HepG2 (cell line): Measurements from ENCODE around the gene ENPP7. TPM values are rescaled to one million over a fixed set of nuclear protein-coding genes. Genes with fewer than 3 reads are reported as not detected.

Experiments used
- ADNP ChIP-seq: sonication (generic); formaldehyde crosslinking; IDR thresholded peaks from 2 replicates; pipeline ENCODE4 v1.4.0; 2020; ENCODE audit warnings: missing genetic modification reagents
- CBFB ChIP-seq: sonication (generic); formaldehyde crosslinking; IDR thresholded peaks from 2 replicates; pipeline ENCODE4 v1.4.0; 2020; ENCODE audit warnings: missing genetic modification reagents
- CTCF ChIP-seq: sonication (generic); formaldehyde crosslinking; IDR thresholded peaks from 2 replicates; pipeline ENCODE4 v1.5.0; 2020; ENCODE audit warnings: mild to moderate bottlenecking, missing genetic modification reagents, moderate library complexity
- DRAP1 ChIP-seq: IDR thresholded peaks from 2 replicates; pipeline ENCODE4 v1.6.1; 2016; ENCODE audit warnings: missing genetic modification reagents, missing compliant biosample characterization
- FOXO4 ChIP-seq: sonication (generic); formaldehyde crosslinking; conservative IDR thresholded peaks from 2 replicates; pipeline ENCODE4 v1.8.1; 2023; ENCODE audit warnings: missing genetic modification reagents
- HDAC1 ChIP-seq: sonication (generic); formaldehyde crosslinking; IDR thresholded peaks from 2 replicates; pipeline ENCODE4 v1.5.1; 2020; ENCODE audit warnings: mild to moderate bottlenecking, missing genetic modification reagents
- HOXA5 ChIP-seq: sonication (generic); formaldehyde crosslinking; IDR thresholded peaks from 2 replicates; pipeline ENCODE4 v1.4.0; 2020; ENCODE audit warnings: missing genetic modification reagents
- IKZF5 ChIP-seq: IDR thresholded peaks from 2 replicates; pipeline ENCODE4 v1.6.1; 2018; ENCODE audit warnings: missing genetic modification reagents, mild to moderate bottlenecking, missing compliant biosample characterization
- ISL2 ChIP-seq: sonication (generic); formaldehyde crosslinking; IDR thresholded peaks from 2 replicates; pipeline ENCODE4 v1.5.0; 2020; ENCODE audit warnings: missing genetic modification reagents
- KDM3A ChIP-seq: IDR thresholded peaks from 2 replicates; pipeline ENCODE4 v1.6.1; 2018; ENCODE audit warnings: low read depth, missing compliant biosample characterization
- KLF9 ChIP-seq: IDR thresholded peaks from 2 replicates; pipeline ENCODE4 v1.6.1; 2016; ENCODE audit warnings: low read depth
- NFIC ChIP-seq: IDR thresholded peaks from 2 replicates; pipeline ENCODE4 v1.6.1; 2012; ENCODE audit warnings: mild to moderate bottlenecking, low read length, inconsistent platforms
- NFRKB ChIP-seq: fragments of 450-650 bp; IDR thresholded peaks from 2 replicates; pipeline ENCODE4 v1.6.1; 2017
- NFYC ChIP-seq: IDR thresholded peaks from 2 replicates; pipeline ENCODE4 v1.6.1; 2016; ENCODE audit warnings: missing genetic modification reagents, missing compliant biosample characterization
- RAD21 ChIP-seq: fragments of 450-650 bp; formaldehyde crosslinking; IDR thresholded peaks from 2 replicates; pipeline ENCODE4 v1.5.0; 2020; ENCODE audit warnings: mild to moderate bottlenecking
- SP140L ChIP-seq: sonication (generic); formaldehyde crosslinking; IDR thresholded peaks from 2 replicates; pipeline ENCODE4 v1.4.0; 2020; ENCODE audit warnings: missing genetic modification reagents, borderline replicate concordance
- ZBTB39 ChIP-seq: sonication (generic); formaldehyde crosslinking; IDR thresholded peaks from 2 replicates; pipeline ENCODE4 v1.5.0; 2020; ENCODE audit warnings: missing genetic modification reagents
- ZFP82 ChIP-seq: sonication (generic); formaldehyde crosslinking; IDR thresholded peaks from 2 replicates; pipeline ENCODE4 v1.5.1; 2020; ENCODE audit warnings: mild to moderate bottlenecking, missing genetic modification reagents, borderline replicate concordance
- ZKSCAN8 ChIP-seq: IDR thresholded peaks from 2 replicates; pipeline ENCODE4 v1.6.1; 2016; ENCODE audit warnings: borderline replicate concordance, missing genetic modification reagents, missing compliant biosample characterization
- ZMYM4 ChIP-seq: sonication (generic); formaldehyde crosslinking; IDR thresholded peaks from 2 replicates; pipeline ENCODE4 v1.8.1; 2023; ENCODE audit warnings: mild to moderate bottlenecking, missing genetic modification reagents
- ZNF530 ChIP-seq: sonication (generic); formaldehyde crosslinking; IDR thresholded peaks from 2 replicates; pipeline ENCODE4 v1.5.0; 2020; ENCODE audit warnings: low read depth, mild to moderate bottlenecking, missing genetic modification reagents
- ZNF550 ChIP-seq: sonication (generic); formaldehyde crosslinking; IDR thresholded peaks from 2 replicates; pipeline ENCODE4 v1.4.0; 2020; ENCODE audit warnings: mild to moderate bottlenecking, missing genetic modification reagents, borderline replicate concordance
- ZNF747 ChIP-seq: sonication (generic); formaldehyde crosslinking; IDR thresholded peaks from 2 replicates; pipeline ENCODE4 v1.8.1; 2023; ENCODE audit warnings: missing genetic modification reagents, mild to moderate bottlenecking, borderline replicate concordance
- ZNF761 ChIP-seq: sonication (generic); formaldehyde crosslinking; conservative IDR thresholded peaks from 2 replicates; pipeline ENCODE4 v1.4.0; 2020; ENCODE audit warnings: mild to moderate bottlenecking, missing genetic modification reagents
- ZSCAN9 ChIP-seq: IDR thresholded peaks from 2 replicates; pipeline ENCODE4 v1.6.1; 2016; ENCODE audit warnings: borderline replicate concordance
- polyA plus RNA-seq, 8 experiments: library from polyadenylated mRNA; depleted of rRNA in 3 of 8; stranded (reverse) in 7 of 8; unstranded in 1 of 8; fragments of >200 nt; fragmentation: Illumina TruSeq in 4 of 8; extraction: Trizol in 4 of 8; gene quantifications; 2 replicates each; pipeline versions ENCODE4 v1.2.1 to v1.2.3, GENCODE V29; 2011 to 2016; ENCODE audit warnings: low read depth in 4 of 8, missing spikeins in 1 of 8, mixed read lengths in 1 of 8; ENCODE audit not compliant: insufficient read depth in 1 of 8
- total RNA-seq, 5 experiments: library from RNA; depleted of rRNA; stranded (reverse); fragments of >200 nt; fragmentation: Illumina TruSeq; extraction: Trizol; gene quantifications; 2 replicates each; pipeline ENCODE4 v1.2.3, GENCODE V29; 2016; ENCODE audit warnings: low read depth in 1 of 5

Gene ENPP7
- total and polyA plus RNA-seq, 2 of the 13 experiments (the other 11 are each of a cell fraction or from before 2014, with no cell fraction given), result 1.1 to 2.2 TPM

GRCh38 chr17:79721993-79722671 is 8.6 kb upstream of the ENPP7 start (continued):
- TF ChIP-seq ZNF747 (CRISPR knock-in tag), result 0 out of 2 replicates have a peak, but pooled peaks have one; percentile 46
- TF ChIP-seq CBFB, result no peak
- peak; percentile 44; the same call in 1 of the 2 replicates for TF ChIP-seq HOXA5
- TF ChIP-seq CTCF (CRISPR knock-in tag), result peak; percentile 88
- peak; percentile 95 for TF ChIP-seq ZKSCAN8 (CRISPR knock-in tag)
- peak; percentile 29; the same call in 1 of the 2 replicates for TF ChIP-seq KDM3A (CRISPR knock-in tag)
- no peak for TF ChIP-seq ZNF550 (CRISPR knock-in tag)
- 0 out of 2 replicates have a peak, but pooled peaks have one; percentile 41 for TF ChIP-seq ZSCAN9
- peak; percentile 38; the same call in 1 of the 2 replicates for TF ChIP-seq DRAP1 (CRISPR knock-in tag)
- TF ChIP-seq IKZF5 (CRISPR knock-in tag), result 0 out of 2 replicates have a peak, but pooled peaks have one; percentile 73
- TF ChIP-seq NFRKB, result no peak
- TF ChIP-seq NFYC (CRISPR knock-in tag), result no peak
- TF ChIP-seq FOXO4 (CRISPR knock-in tag), result no peak
- TF ChIP-seq ISL2 (CRISPR knock-in tag), result 0 out of 2 replicates have a peak, but pooled peaks have one; percentile 44
- TF ChIP-seq ZBTB39 (CRISPR knock-in tag), result no peak
- TF ChIP-seq ZMYM4, result 0 out of 2 replicates have a peak, but pooled peaks have one; percentile 35
- no peak for TF ChIP-seq ZNF761
- peak; percentile 82 for TF ChIP-seq RAD21
- no peak for TF ChIP-seq KLF9 (CRISPR knock-in tag)
- TF ChIP-seq SP140L (CRISPR knock-in tag), result no peak
- TF ChIP-seq ZNF530 (CRISPR knock-in tag), result no peak
- no peak for TF ChIP-seq ZFP82 (CRISPR knock-in tag)
- TF ChIP-seq HDAC1 (CRISPR knock-in tag), result no peak
- no peak for TF ChIP-seq NFIC
- no peak for TF ChIP-seq ADNP (CRISPR knock-in tag)
